IMR-90 (cell line): ENCODE results near the gene C6orf89.

Experiments used
- CEBPB ChIP-seq: IDR thresholded peaks from 2 replicates; pipeline ENCODE4 v1.6.1; 2012; ENCODE audit warnings: low read depth, low read length, improper control_type of control experiment
- CTCF ChIP-seq: conservative IDR thresholded peaks from 2 replicates; pipeline ENCODE4 v1.5.1; 2012; ENCODE audit warnings: mild to moderate bottlenecking, low read depth, low read length, improper control_type of control experiment
- ELK1 ChIP-seq: fragments of 150-350 bp; IDR thresholded peaks from 2 replicates; pipeline ENCODE4 v1.6.1; 2016; ENCODE audit warnings: low read depth, mild to moderate bottlenecking, low read length, moderate library complexity, borderline replicate concordance
- MAFK ChIP-seq: IDR thresholded peaks from 2 replicates; pipeline ENCODE4 v1.6.1; 2012; ENCODE audit warnings: low read depth, low read length, improper control_type of control experiment
- MAZ ChIP-seq: IDR thresholded peaks from 2 replicates; pipeline ENCODE4 v1.6.1; 2012; ENCODE audit warnings: low read depth, mild to moderate bottlenecking, low read length, improper control_type of control experiment, moderate library complexity, borderline replicate concordance
- MXI1 ChIP-seq: IDR thresholded peaks from 2 replicates; pipeline ENCODE4 v1.6.1; 2012; ENCODE audit warnings: low read depth, mild to moderate bottlenecking, low read length, moderate library complexity, borderline replicate concordance
- NFE2L2 ChIP-seq: fragments of 150-350 bp; IDR thresholded peaks from 2 replicates; pipeline ENCODE4 v1.6.1; 2016; ENCODE audit warnings: low read depth, mild to moderate bottlenecking, low read length
- POLR2A ChIP-seq: IDR thresholded peaks from 2 replicates; pipeline ENCODE4 v1.6.1; 2012; ENCODE audit warnings: mild to moderate bottlenecking, low read depth, low read length
- RAD21 ChIP-seq: IDR thresholded peaks from 2 replicates; pipeline ENCODE4 v1.6.1; 2012; ENCODE audit warnings: low read length, improper control_type of control experiment
- RCOR1 ChIP-seq: IDR thresholded peaks from 2 replicates; pipeline ENCODE4 v1.6.1; 2012; ENCODE audit warnings: mild to moderate bottlenecking, low read length, improper control_type of control experiment; ENCODE audit not compliant: insufficient replicate concordance
- RFX5 ChIP-seq: IDR thresholded peaks from 2 replicates; pipeline ENCODE4 v1.8.0; 2012; ENCODE audit warnings: low read depth, mild to moderate bottlenecking, low read length, moderate library complexity
- SMC3 ChIP-seq: fragments of 150-350 bp; IDR thresholded peaks from 2 replicates; pipeline ENCODE4 v1.6.1; 2016; ENCODE audit warnings: low read depth, mild to moderate bottlenecking, antibody characterized with exemption, low read length, moderate library complexity
- USF2 ChIP-seq: fragments of 150-350 bp; IDR thresholded peaks from 2 replicates; pipeline ENCODE4 v1.6.1; 2017; ENCODE audit warnings: mild to moderate bottlenecking, antibody characterized with exemption, low read length, low read depth

- TF ChIP-seq MAZ (no peak), CTCF (no peak), RFX5 (no peak), POLR2A (no peak), CEBPB (no peak), MAFK (no peak), RAD21 (no peak), MXI1 (no peak), ELK1 (no peak), USF2 (no peak), SMC3 (no peak), RCOR1 (no peak), NFE2L2 (no peak)
Observed at GRCh38 chr6:36871686-36872085, 14.1 kb upstream of the C6orf89 start.
